WTC11 (cell line): ENCODE measurements around the gene PLA2G5. TPM values are rescaled to one million over a fixed set of nuclear protein-coding genes. Genes with fewer than 3 reads are reported as not detected.

Source experiments
- ATAC-seq: fragments of 200-7000 bp; cut with Tn5 transposase; 2 replicates; pipeline ENCODE4 v1.10.0; 2021; ENCODE audit warnings: mild to moderate bottlenecking, moderate library complexity
- CTCF ChIA-PET: fragments of 300-600 bp; sonication (Branson Sonifier 250); formaldehyde crosslinking; loops from one replicate; lab custom pipeline; 2021; ENCODE audit warnings: antibody characterized with exemption; lab: Charles Lee
- POLR2A ChIA-PET: fragments of 350-600 bp; sonication (Branson Sonifier 250); formaldehyde crosslinking; loops from one replicate; lab custom pipeline; 2021; ENCODE audit warnings: antibody characterized with exemption; lab: Charles Lee
- DNase-seq: peaks from one replicate; pipeline ENCODE4 v3.0.0; 2021; ENCODE audit warnings: low spot score
- H3K27ac Mint-ChIP-seq: 2 replicates; pipeline ENCODE4 v1.8.0; 2021; ENCODE audit warnings: mixed read lengths
- H3K27me3 Mint-ChIP-seq: 2 replicates; pipeline ENCODE4 v1.8.0; 2021; ENCODE audit warnings: low read depth, mild to moderate bottlenecking, moderate library complexity, mixed read lengths
- H3K36me3 Mint-ChIP-seq: 2 replicates; pipeline ENCODE4 v1.8.0; 2021; ENCODE audit warnings: mixed read lengths
- H3K4me1 Mint-ChIP-seq: 2 replicates; pipeline ENCODE4 v1.8.0; 2022; ENCODE audit warnings: mixed read lengths
- H3K4me3 Mint-ChIP-seq: 2 replicates; pipeline ENCODE4 v1.8.0; 2021; ENCODE audit warnings: mild to moderate bottlenecking, moderate library complexity, mixed read lengths
- H3K9me3 Mint-ChIP-seq: 2 replicates; pipeline ENCODE4 v1.8.0; 2021; ENCODE audit warnings: mixed read lengths
- ARID4B ChIP-seq: sonication (generic); formaldehyde crosslinking; IDR thresholded peaks from 2 replicates; pipeline ENCODE4 v1.8.0; 2023; ENCODE audit warnings: missing genetic modification reagents, mild to moderate bottlenecking, borderline replicate concordance
- ATF1 ChIP-seq: sonication (generic); formaldehyde crosslinking; IDR thresholded peaks from 2 replicates; pipeline ENCODE4 v1.8.1; 2023; ENCODE audit warnings: mild to moderate bottlenecking, moderate library complexity, missing genetic modification reagents
- CBFB ChIP-seq: sonication (generic); formaldehyde crosslinking; IDR thresholded peaks from 2 replicates; pipeline ENCODE4 v1.8.1; 2022; ENCODE audit warnings: mild to moderate bottlenecking, low read depth, missing genetic modification reagents
- CDX4 ChIP-seq: fragments of 250-450 bp; sonication (Bioruptor Pico); IDR thresholded peaks from 2 replicates; pipeline ENCODE4 v1.9.0; 2021; ENCODE audit warnings: moderate library complexity, mild to moderate bottlenecking, inconsistent platforms, borderline replicate concordance
- ETV6 ChIP-seq: sonication (generic); formaldehyde crosslinking; IDR thresholded peaks from 2 replicates; pipeline ENCODE4 v1.8.1; 2022; ENCODE audit warnings: mild to moderate bottlenecking, missing genetic modification reagents
- GRHL2 ChIP-seq: fragments of 250-450 bp; sonication (Bioruptor Pico); IDR thresholded peaks from 2 replicates; pipeline ENCODE4 v1.8.0; 2022; ENCODE audit warnings: mild to moderate bottlenecking, moderate library complexity; ENCODE audit not compliant: insufficient replicate concordance, severe bottlenecking
- GTF2I ChIP-seq: fragments of 250-450 bp; sonication (Bioruptor Pico); conservative IDR thresholded peaks from 2 replicates; pipeline ENCODE4 v1.4.0; 2021; ENCODE audit warnings: mild to moderate bottlenecking
- MYBL2 ChIP-seq: sonication (generic); formaldehyde crosslinking; IDR thresholded peaks from 2 replicates; pipeline ENCODE4 v1.8.1; 2023; ENCODE audit warnings: mild to moderate bottlenecking, moderate library complexity, missing genetic modification reagents
- SP1 ChIP-seq: sonication (generic); formaldehyde crosslinking; conservative IDR thresholded peaks from 2 replicates; pipeline ENCODE4 v1.8.1; 2022; ENCODE audit warnings: missing genetic modification reagents
- TCF7 ChIP-seq: sonication (generic); formaldehyde crosslinking; IDR thresholded peaks from 2 replicates; pipeline ENCODE4 v1.8.0; 2022; ENCODE audit warnings: mild to moderate bottlenecking, low read depth, missing genetic modification reagents, moderate library complexity
- TEAD1 ChIP-seq: sonication (generic); formaldehyde crosslinking; IDR thresholded peaks from 2 replicates; pipeline ENCODE4 v1.8.0; 2022; ENCODE audit warnings: mild to moderate bottlenecking, missing genetic modification reagents
- ZBTB21 ChIP-seq: sonication (generic); formaldehyde crosslinking; IDR thresholded peaks from 2 replicates; pipeline ENCODE4 v1.8.1; 2023; ENCODE audit warnings: mild to moderate bottlenecking, missing genetic modification reagents, borderline replicate concordance
- ZNF138 ChIP-seq: sonication (generic); formaldehyde crosslinking; conservative IDR thresholded peaks from 2 replicates; pipeline ENCODE4 v1.8.1; 2022; ENCODE audit warnings: mild to moderate bottlenecking, moderate library complexity, missing genetic modification reagents
- ZNF219 ChIP-seq: sonication (generic); formaldehyde crosslinking; IDR thresholded peaks from 2 replicates; pipeline ENCODE4 v1.8.0; 2023; ENCODE audit warnings: missing genetic modification reagents, mild to moderate bottlenecking, borderline replicate concordance
- ZNF263 ChIP-seq: sonication (generic); formaldehyde crosslinking; IDR thresholded peaks from 2 replicates; pipeline ENCODE4 v1.8.1; 2022; ENCODE audit warnings: low read depth, mild to moderate bottlenecking, moderate library complexity, missing genetic modification reagents
- ZNF317 ChIP-seq: sonication (generic); formaldehyde crosslinking; IDR thresholded peaks from 2 replicates; pipeline ENCODE4 v1.8.1; 2023; ENCODE audit warnings: low read depth, mild to moderate bottlenecking, moderate library complexity, missing genetic modification reagents, borderline replicate concordance
- total RNA-seq: library from RNA; stranded (reverse); gene quantifications from 3 replicates; pipeline ENCODE4 v1.2.3, GENCODE V29; 2021
- TF ChIP-seq, protein P1 (sequence below): sonication (generic); formaldehyde crosslinking; IDR thresholded peaks from 2 replicates; pipeline ENCODE4 v1.8.0; 2023; ENCODE audit warnings: mild to moderate bottlenecking, missing genetic modification reagents
- TF ChIP-seq, protein P2 (sequence below): fragments of 250-450 bp; sonication (Bioruptor Pico); IDR thresholded peaks from 2 replicates; pipeline ENCODE4 v1.9.0; 2021; ENCODE audit warnings: mild to moderate bottlenecking
- TF ChIP-seq, protein P3 (sequence below): sonication (generic); formaldehyde crosslinking; IDR thresholded peaks from 2 replicates; pipeline ENCODE4 v1.8.1; 2022; ENCODE audit warnings: low read depth, mild to moderate bottlenecking, moderate library complexity, missing genetic modification reagents, borderline replicate concordance
- TF ChIP-seq, protein P4 (sequence below): sonication (generic); formaldehyde crosslinking; IDR thresholded peaks from 2 replicates; pipeline ENCODE4 v1.8.0; 2023; ENCODE audit warnings: missing genetic modification reagents

Gene PLA2G5
- total RNA-seq, 1 experiment from 2014 or later: not detected

DNA sequence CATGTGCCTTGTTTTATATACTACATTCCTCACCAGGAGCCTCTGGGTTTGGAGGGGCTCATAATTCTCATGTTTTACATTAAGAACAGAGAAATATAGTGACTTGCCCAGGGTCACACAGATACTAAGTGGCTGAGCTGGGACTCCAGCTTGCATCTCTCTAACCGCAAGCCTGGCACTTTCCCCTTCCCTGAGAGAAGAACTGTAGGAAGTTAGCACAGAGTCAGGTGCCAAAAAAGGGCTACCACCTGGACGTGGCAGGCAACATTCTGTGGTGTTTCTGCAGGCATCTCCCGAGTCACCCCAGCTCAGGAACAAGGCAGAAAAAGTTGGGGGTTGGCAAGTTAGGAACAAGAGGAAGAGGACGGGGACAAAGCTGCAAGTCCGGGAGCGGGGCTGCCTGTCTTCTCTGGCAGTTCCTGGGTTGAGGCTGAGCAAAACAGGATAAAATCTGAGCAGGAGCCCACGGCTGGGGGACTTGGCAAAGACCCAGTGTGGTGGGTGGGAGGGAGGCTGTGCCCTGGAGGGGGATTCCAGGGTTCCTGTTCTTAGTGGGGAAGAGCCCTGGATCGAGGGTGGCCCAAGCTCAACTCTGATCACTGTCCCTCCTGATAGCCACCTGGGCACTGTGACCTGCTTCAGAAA is 9.8 kb downstream of the PLA2G5 start (continued):
- TF ChIP-seq, protein P1, sequence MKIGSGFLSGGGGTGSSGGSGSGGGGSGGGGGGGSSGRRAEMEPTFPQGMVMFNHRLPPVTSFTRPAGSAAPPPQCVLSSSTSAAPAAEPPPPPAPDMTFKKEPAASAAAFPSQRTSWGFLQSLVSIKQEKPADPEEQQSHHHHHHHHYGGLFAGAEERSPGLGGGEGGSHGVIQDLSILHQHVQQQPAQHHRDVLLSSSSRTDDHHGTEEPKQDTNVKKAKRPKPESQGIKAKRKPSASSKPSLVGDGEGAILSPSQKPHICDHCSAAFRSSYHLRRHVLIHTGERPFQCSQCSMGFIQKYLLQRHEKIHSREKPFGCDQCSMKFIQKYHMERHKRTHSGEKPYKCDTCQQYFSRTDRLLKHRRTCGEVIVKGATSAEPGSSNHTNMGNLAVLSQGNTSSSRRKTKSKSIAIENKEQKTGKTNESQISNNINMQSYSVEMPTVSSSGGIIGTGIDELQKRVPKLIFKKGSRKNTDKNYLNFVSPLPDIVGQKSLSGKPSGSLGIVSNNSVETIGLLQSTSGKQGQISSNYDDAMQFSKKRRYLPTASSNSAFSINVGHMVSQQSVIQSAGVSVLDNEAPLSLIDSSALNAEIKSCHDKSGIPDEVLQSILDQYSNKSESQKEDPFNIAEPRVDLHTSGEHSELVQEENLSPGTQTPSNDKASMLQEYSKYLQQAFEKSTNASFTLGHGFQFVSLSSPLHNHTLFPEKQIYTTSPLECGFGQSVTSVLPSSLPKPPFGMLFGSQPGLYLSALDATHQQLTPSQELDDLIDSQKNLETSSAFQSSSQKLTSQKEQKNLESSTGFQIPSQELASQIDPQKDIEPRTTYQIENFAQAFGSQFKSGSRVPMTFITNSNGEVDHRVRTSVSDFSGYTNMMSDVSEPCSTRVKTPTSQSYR (CRISPR knock-in tag): no peak

DNA sequence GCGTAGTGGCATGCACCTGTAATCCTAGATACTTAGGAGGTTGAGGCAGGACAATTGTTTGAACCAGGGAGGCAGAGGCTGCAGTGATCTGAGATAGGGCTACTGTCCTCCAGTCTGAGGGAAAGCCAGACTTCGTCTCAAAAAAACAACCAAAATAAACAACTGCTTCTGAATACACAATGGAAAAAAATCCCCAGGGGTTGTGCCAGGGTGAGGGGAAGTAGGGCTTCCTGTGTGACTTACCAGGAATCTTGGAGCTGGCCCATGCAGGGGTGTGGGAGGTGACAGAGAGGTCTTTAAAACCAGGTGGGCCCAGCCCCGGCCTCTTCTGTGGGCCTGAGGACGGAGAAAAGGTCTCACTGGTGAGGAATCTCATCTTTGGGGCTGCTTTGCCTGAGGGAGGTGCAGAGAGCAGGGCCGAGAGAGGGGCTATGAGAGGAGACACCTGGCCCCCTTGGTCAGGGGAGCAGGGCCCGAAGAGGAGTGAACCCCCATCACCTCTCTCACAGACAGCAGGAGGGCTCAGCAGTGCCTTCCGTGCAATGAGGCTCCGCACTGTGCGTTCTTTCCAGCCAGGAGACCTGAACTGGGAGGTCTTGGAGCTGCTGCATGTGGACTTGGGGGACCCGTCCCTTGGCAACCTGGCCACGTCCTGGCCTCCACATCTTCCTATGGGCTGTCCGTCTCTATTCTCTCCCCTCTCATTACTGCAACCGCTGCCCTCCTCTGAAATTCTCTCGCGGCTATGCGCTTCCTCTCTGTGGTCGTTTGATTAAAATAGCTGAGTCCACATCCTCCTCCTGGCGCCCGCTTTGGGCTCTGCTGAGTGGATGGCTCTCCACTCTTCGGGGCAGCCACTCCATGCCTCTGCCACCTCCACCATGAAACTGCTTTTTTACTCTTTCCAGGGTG is 10.7 kb downstream of the PLA2G5 start:
- Mint-ChIP-seq H3K27me3 (peaks cover 7% of the 10 kb centered on the region; the same call in 1 of the 2 replicates), H3K36me3 (no peaks in the 10 kb centered on the region), H3K4me3 (no peak overlapping the region), H3K4me1 (peaks cover 18% of the 10 kb centered on the region), H3K27ac (no peak overlapping the region), H3K9me3 (peaks cover 10% of the 10 kb centered on the region; the same call in 1 of the 2 replicates)
- POLR2A ChIA-PET: no interaction called here
- DNase-seq (no peak), ATAC-seq (no peak)
- TF ChIP-seq CBFB (no peak), TEAD1 (CRISPR knock-in tag) (no peak), ARID4B (no peak), ZNF263 (CRISPR knock-in tag) (no peak), ATF1 (no peak), ETV6 (CRISPR knock-in tag) (no peak)
- CTCF ChIA-PET: interaction anchor here (1.2 to 1.3 kb wide), 2 partner anchors 72 to 376 kb away, joined by 3 read pairs; no protein-coding TSS in a partner anchor

DNA sequence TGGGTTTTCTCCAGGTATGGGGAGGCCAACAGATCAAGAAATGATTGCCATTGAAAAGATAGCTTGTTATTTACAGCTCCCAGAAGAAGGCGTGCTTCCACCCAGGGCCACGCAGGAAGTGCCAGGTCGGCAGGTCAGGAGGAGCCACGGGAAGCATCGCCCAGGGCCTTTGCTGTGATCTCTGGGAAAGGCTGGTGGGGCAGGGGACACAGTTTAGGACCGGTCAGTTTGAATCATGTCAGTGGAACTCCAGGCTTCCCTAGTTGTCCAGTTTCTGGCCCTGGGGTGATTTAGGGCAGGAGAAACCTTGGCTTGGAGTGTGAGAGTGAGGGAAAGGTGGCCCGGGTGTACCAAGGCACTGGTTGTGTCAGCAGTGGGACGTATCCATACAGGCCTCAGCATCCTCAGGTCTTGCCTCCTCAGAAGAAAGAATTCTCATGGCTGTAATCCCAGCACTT is 11.4 kb downstream of the PLA2G5 start:
- H3K4me3 Mint-ChIP-seq: no peak overlapping the region
- no peaks in the 10 kb centered on the region for H3K36me3 Mint-ChIP-seq
- H3K27me3 Mint-ChIP-seq: peaks cover 7% of the 10 kb centered on the region; the same call in 1 of the 2 replicates
- no peak overlapping the region for H3K27ac Mint-ChIP-seq
- H3K4me1 Mint-ChIP-seq: peaks cover 16% of the 10 kb centered on the region
- ATAC-seq (no peak), DNase-seq (no peak)
- ChIA-PET CTCF (interaction anchor here (1.2 to 1.3 kb wide), 2 partner anchors 72 to 377 kb away, joined by 3 read pairs; no protein-coding TSS in a partner anchor), POLR2A (no interaction called here)
- H3K9me3 Mint-ChIP-seq: peaks cover 8% of the 10 kb centered on the region; the same call in 1 of the 2 replicates
- TF ChIP-seq ZNF138 (CRISPR knock-in tag): no peak
- TF ChIP-seq, protein P2, sequence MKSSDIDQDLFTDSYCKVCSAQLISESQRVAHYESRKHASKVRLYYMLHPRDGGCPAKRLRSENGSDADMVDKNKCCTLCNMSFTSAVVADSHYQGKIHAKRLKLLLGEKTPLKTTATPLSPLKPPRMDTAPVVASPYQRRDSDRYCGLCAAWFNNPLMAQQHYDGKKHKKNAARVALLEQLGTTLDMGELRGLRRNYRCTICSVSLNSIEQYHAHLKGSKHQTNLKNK (CRISPR knock-in tag): no peak
- no peak for TF ChIP-seq GRHL2 (CRISPR knock-in tag)
- TF ChIP-seq ZBTB21 (CRISPR knock-in tag): no peak
- TF ChIP-seq SP1 (CRISPR knock-in tag): no peak
- no peak for TF ChIP-seq MYBL2 (CRISPR knock-in tag)
- no peak for TF ChIP-seq ZNF219 (CRISPR knock-in tag)
- TF ChIP-seq TCF7 (CRISPR knock-in tag): no peak
- no peak for TF ChIP-seq ZNF317 (CRISPR knock-in tag)
- TF ChIP-seq, protein P3, sequence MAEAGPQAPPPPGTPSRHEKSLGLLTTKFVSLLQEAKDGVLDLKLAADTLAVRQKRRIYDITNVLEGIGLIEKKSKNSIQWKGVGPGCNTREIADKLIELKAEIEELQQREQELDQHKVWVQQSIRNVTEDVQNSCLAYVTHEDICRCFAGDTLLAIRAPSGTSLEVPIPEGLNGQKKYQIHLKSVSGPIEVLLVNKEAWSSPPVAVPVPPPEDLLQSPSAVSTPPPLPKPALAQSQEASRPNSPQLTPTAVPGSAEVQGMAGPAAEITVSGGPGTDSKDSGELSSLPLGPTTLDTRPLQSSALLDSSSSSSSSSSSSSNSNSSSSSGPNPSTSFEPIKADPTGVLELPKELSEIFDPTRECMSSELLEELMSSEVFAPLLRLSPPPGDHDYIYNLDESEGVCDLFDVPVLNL (CRISPR knock-in tag): no peak
- TF ChIP-seq GTF2I: no peak
- no peak for TF ChIP-seq CDX4 (CRISPR knock-in tag)
- TF ChIP-seq, protein P4, sequence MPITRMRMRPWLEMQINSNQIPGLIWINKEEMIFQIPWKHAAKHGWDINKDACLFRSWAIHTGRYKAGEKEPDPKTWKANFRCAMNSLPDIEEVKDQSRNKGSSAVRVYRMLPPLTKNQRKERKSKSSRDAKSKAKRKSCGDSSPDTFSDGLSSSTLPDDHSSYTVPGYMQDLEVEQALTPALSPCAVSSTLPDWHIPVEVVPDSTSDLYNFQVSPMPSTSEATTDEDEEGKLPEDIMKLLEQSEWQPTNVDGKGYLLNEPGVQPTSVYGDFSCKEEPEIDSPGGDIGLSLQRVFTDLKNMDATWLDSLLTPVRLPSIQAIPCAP (CRISPR knock-in tag): no peak
